ENCODE measurements around the gene AOAH.

AOAH gene

GRCh38 chr7:36630112-36630650 is 94.1 kb downstream of the AOAH start:
- TF ChIP-seq POLR2A (IDR thresholded peaks at IDR 0.05; ENCODE audit: low read depth, low read length) = no peak
- TF ChIP-seq TAF1 (IDR thresholded peaks at IDR 0.05; ENCODE audit: low read depth, low read length) = no peak
- no peak for TF ChIP-seq POLR2AphosphoS5 (IDR thresholded peaks at IDR 0.05; ENCODE audit: low read depth, low read length)
- no peak for TF ChIP-seq PAX5 (IDR thresholded peaks at IDR 0.05; ENCODE audit: insufficient read depth, low read length, severe bottlenecking)
- TF ChIP-seq SPI1 (IDR thresholded peaks at IDR 0.05; ENCODE audit: low read depth, low read length) = no peak
- TF ChIP-seq POU2F2 (IDR thresholded peaks at IDR 0.05; ENCODE audit: low read depth, low read length) = no peak
- FAIRE-seq (no peak), DNase-seq (ENCODE audit: insufficient read length, low spot score) (no peak)

GRCh38 chr7:36629351-36629750 is 94.9 kb downstream of the AOAH start:
- no peak for FAIRE-seq
- DNase-seq (ENCODE audit: insufficient read length, low spot score) = no peak
- no peak for TF ChIP-seq POLR2AphosphoS5 (IDR thresholded peaks at IDR 0.05; ENCODE audit: low read depth, low read length)
- TF ChIP-seq PAX5 (IDR thresholded peaks at IDR 0.05; ENCODE audit: insufficient read depth, low read length, severe bottlenecking) = no peak
- TF ChIP-seq SPI1 (IDR thresholded peaks at IDR 0.05; ENCODE audit: low read depth, low read length) = no peak
- no peak for TF ChIP-seq POU2F2 (IDR thresholded peaks at IDR 0.05; ENCODE audit: low read depth, low read length)
- no peak for TF ChIP-seq POLR2A (IDR thresholded peaks at IDR 0.05; ENCODE audit: low read depth, low read length)
- TF ChIP-seq TAF1 (IDR thresholded peaks at IDR 0.05; ENCODE audit: low read depth, low read length) = no peak

- DNase-seq (ENCODE audit: insufficient read length, low spot score) = no peak
- no peak for TF ChIP-seq POLR2AphosphoS5 (IDR thresholded peaks at IDR 0.05; ENCODE audit: low read depth, low read length)
- TF ChIP-seq TAF1 (IDR thresholded peaks at IDR 0.05; ENCODE audit: low read depth, low read length) = no peak
- no peak for TF ChIP-seq PAX5 (IDR thresholded peaks at IDR 0.05; ENCODE audit: insufficient read depth, low read length, severe bottlenecking)
- TF ChIP-seq POLR2A (IDR thresholded peaks at IDR 0.05; ENCODE audit: low read depth, low read length) = no peak
- TF ChIP-seq POU2F2 (IDR thresholded peaks at IDR 0.05; ENCODE audit: low read depth, low read length) = no peak
- no peak for TF ChIP-seq SPI1 (IDR thresholded peaks at IDR 0.05; ENCODE audit: low read depth, low read length)
- no peak for FAIRE-seq
Measured at GRCh38 chr7:36627836-36628235, 96.5 kb downstream of the AOAH start.

- no peak for TF ChIP-seq SPI1 (IDR thresholded peaks at IDR 0.05; ENCODE audit: low read depth, low read length)
- TF ChIP-seq POU2F2 (IDR thresholded peaks at IDR 0.05; ENCODE audit: low read depth, low read length) = no peak
- no peak for TF ChIP-seq POLR2AphosphoS5 (IDR thresholded peaks at IDR 0.05; ENCODE audit: low read depth, low read length)
- TF ChIP-seq POLR2A (IDR thresholded peaks at IDR 0.05; ENCODE audit: low read depth, low read length) = no peak
- DNase-seq (ENCODE audit: insufficient read length, low spot score) = no peak
- FAIRE-seq = no peak
Measured at GRCh38 chr7:36626111-36626510, 98.2 kb downstream of the AOAH start.

GRCh38 chr7:36625247-36625646 is 99.0 kb downstream of the AOAH start:
- no peak for TF ChIP-seq TAF1 (IDR thresholded peaks at IDR 0.05; ENCODE audit: low read depth, low read length)
- no peak for TF ChIP-seq POLR2A (IDR thresholded peaks at IDR 0.05; ENCODE audit: low read depth, low read length)
- no peak for TF ChIP-seq POLR2AphosphoS5 (IDR thresholded peaks at IDR 0.05; ENCODE audit: low read depth, low read length)
- no peak for TF ChIP-seq SPI1 (IDR thresholded peaks at IDR 0.05; ENCODE audit: low read depth, low read length)
- no peak for TF ChIP-seq POU2F2 (IDR thresholded peaks at IDR 0.05; ENCODE audit: low read depth, low read length)
- TF ChIP-seq PAX5 (IDR thresholded peaks at IDR 0.05; ENCODE audit: insufficient read depth, low read length, severe bottlenecking) = no peak
- DNase-seq (ENCODE audit: insufficient read length, low spot score) (no peak), FAIRE-seq (no peak)

GRCh38 chr7:36623247-36623646 is 101.0 kb downstream of the AOAH start:
- FAIRE-seq = no peak
- TF ChIP-seq PAX5 (IDR thresholded peaks at IDR 0.05; ENCODE audit: insufficient read depth, low read length, severe bottlenecking) = no peak
- peak; percentile 64 for TF ChIP-seq SPI1 (IDR thresholded peaks at IDR 0.05; ENCODE audit: low read depth, low read length)
- DNase-seq (ENCODE audit: insufficient read length, low spot score) = no peak

GRCh38 chr7:36621396-36621795 is 102.9 kb downstream of the AOAH start:
- no peak for DNase-seq (ENCODE audit: insufficient read length, low spot score)
- FAIRE-seq = no peak
- TF ChIP-seq POU2F2 (IDR thresholded peaks at IDR 0.05; ENCODE audit: low read depth, low read length) (no peak), POLR2A (IDR thresholded peaks at IDR 0.05; ENCODE audit: low read depth, low read length) (no peak), POLR2AphosphoS5 (IDR thresholded peaks at IDR 0.05; ENCODE audit: low read depth, low read length) (no peak), PAX5 (IDR thresholded peaks at IDR 0.05; ENCODE audit: insufficient read depth, low read length, severe bottlenecking) (no peak), TAF1 (IDR thresholded peaks at IDR 0.05; ENCODE audit: low read depth, low read length) (no peak), SPI1 (IDR thresholded peaks at IDR 0.05; ENCODE audit: low read depth, low read length) (no peak)

- FAIRE-seq (no peak), DNase-seq (ENCODE audit: insufficient read length, low spot score) (no peak)
- TF ChIP-seq PAX5 (IDR thresholded peaks at IDR 0.05; ENCODE audit: insufficient read depth, low read length, severe bottlenecking) = no peak
- no peak for TF ChIP-seq TAF1 (IDR thresholded peaks at IDR 0.05; ENCODE audit: low read depth, low read length)
- no peak for TF ChIP-seq POLR2A (IDR thresholded peaks at IDR 0.05; ENCODE audit: low read depth, low read length)
- TF ChIP-seq SPI1 (IDR thresholded peaks at IDR 0.05; ENCODE audit: low read depth, low read length) = no peak
- no peak for TF ChIP-seq POU2F2 (IDR thresholded peaks at IDR 0.05; ENCODE audit: low read depth, low read length)
- TF ChIP-seq POLR2AphosphoS5 (IDR thresholded peaks at IDR 0.05; ENCODE audit: low read depth, low read length) = no peak
Measured at GRCh38 chr7:36620166-36620708, 104.1 kb downstream of the AOAH start.

GRCh38 chr7:36617408-36617807 is 106.9 kb downstream of the AOAH start:
- DNase-seq (ENCODE audit: insufficient read length, low spot score) (no peak), FAIRE-seq (no peak)
- TF ChIP-seq PAX5 (IDR thresholded peaks at IDR 0.05; ENCODE audit: insufficient read depth, low read length, severe bottlenecking) (no peak), TAF1 (IDR thresholded peaks at IDR 0.05; ENCODE audit: low read depth, low read length) (no peak), POLR2AphosphoS5 (IDR thresholded peaks at IDR 0.05; ENCODE audit: low read depth, low read length) (no peak), POU2F2 (IDR thresholded peaks at IDR 0.05; ENCODE audit: low read depth, low read length) (no peak), SPI1 (IDR thresholded peaks at IDR 0.05; ENCODE audit: low read depth, low read length) (no peak), POLR2A (IDR thresholded peaks at IDR 0.05; ENCODE audit: low read depth, low read length) (no peak)
